GM19372 (cell line): ENCODE measurements around the gene TAS2R42.

Experiments
- ATAC-seq: cut with Tn5 transposase; IDR thresholded peaks from one replicate; pipeline ENCODE4 v1.9.1; 2021; ENCODE audit warnings: mild to moderate bottlenecking, low read depth, moderate library complexity; ENCODE audit not compliant: unreplicated experiment

Gene TAS2R42

GRCh38 chr12:11150832-11151231 lies 35.9 kb downstream of the TAS2R42 start:
- no peak for ATAC-seq

- ATAC-seq: no peak
Measured at GRCh38 chr12:11147420-11147819, 39.3 kb downstream of the TAS2R42 start.

- ATAC-seq: no peak
Measured at GRCh38 chr12:11144297-11144696, 42.4 kb downstream of the TAS2R42 start.

GRCh38 chr12:11143352-11143751 lies 43.4 kb downstream of the TAS2R42 start:
- ATAC-seq: no peak

GRCh38 chr12:11136075-11136474 lies 50.7 kb downstream of the TAS2R42 start:
- ATAC-seq: no peak
